SK-N-MC (cell line): ENCODE results near the gene TMEM134.

Experiments
- DNase-seq: peaks from one replicate; pipeline ENCODE4 v3.0.0-alpha.2; 2011; ENCODE audit warnings: low read depth, low spot score
- H3K27ac ChIP-seq: fragments of 200-600 bp; sonication (generic); 2 replicates; pipeline ENCODE4 v1.5.1; 2016; ENCODE audit warnings: mixed run types
- H3K36me3 ChIP-seq: fragments of 200-600 bp; sonication (generic); 2 replicates; pipeline ENCODE4 v1.6.1; 2017; ENCODE audit warnings: antibody characterized with exemption, low read length, mixed read lengths; ENCODE audit not compliant: insufficient read depth
- H3K4me3 ChIP-seq: fragments of 200-600 bp; sonication (generic); 2 replicates; pipeline ENCODE4 v1.5.1; 2016
- H3K9ac ChIP-seq: fragments of 200-600 bp; sonication (generic); 2 replicates; pipeline ENCODE4 v1.8.0; 2017; ENCODE audit warnings: mixed run types, mixed read lengths; ENCODE audit not compliant: insufficient read length
- H3K9me3 ChIP-seq: fragments of 200-600 bp; sonication (generic); 2 replicates; pipeline ENCODE4 v1.6.1; 2017; ENCODE audit warnings: low read depth, mild to moderate bottlenecking, antibody characterized with exemption, low read length, moderate library complexity, mixed read lengths
- EZH2 ChIP-seq: fragments of 200-600 bp; sonication (generic); IDR thresholded peaks from one replicate; pipeline ENCODE4 v1.6.1; 2017; ENCODE audit warnings: antibody characterized with exemption
- FOXP2 ChIP-seq: optimal IDR thresholded peaks from 2 replicates; pipeline ENCODE3; 2011; ENCODE audit warnings: mild to moderate bottlenecking, moderate library complexity; ENCODE audit not compliant: insufficient read depth; ENCODE audit errors: extremely low read length, control extremely low read depth
- POLR2AphosphoS5 ChIP-seq: IDR thresholded peaks from 2 replicates; pipeline ENCODE4 v1.6.1; 2012; ENCODE audit warnings: mild to moderate bottlenecking, low read depth, low read length, borderline replicate concordance

Gene TMEM134

DNA sequence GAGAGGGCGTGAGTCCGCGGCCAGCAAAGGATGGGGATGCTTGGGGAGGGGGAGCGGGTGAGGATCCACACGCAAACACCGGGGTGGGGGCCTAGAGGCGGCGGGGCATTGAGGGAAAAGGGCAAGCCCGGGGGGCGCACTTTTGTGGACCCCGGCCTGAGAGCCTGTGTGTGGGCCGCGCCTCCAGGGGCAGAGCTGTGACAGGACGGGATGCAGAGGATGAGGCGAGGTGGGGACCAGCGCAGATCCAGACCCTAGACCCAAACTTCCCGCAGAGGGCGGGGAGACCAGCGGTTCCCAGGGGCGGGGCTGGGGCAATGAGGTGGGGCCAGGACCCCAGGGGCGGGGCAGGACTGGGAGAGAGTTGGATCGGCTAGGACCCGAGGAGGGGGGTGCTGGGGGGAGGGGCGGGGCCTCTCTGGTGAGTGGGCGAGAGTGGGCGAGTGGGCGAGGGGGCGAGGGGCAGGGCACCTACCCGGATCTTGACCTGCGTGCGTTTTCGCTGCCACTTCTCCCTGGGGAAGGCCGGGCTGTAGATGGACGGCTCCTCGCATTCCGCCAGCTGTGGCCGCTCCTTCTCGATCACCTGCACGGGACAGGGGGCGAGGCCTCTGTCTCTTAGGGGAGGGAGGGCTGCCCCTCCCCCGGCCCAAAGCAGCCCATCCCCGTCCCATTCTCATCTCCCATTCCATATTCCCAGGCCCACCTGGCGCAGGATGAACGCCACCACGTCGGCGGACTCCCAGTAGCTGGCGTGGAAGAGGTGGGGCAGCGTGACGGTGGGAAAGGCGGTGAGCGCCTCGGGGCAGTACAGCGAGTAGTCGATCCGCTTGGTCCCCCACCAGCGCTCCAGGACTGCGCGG, 25.6 kb upstream of the TMEM134 start:
- no peak for DNase-seq
- TF ChIP-seq FOXP2 (no peak), POLR2AphosphoS5 (no peak), EZH2 (no peak)
- Histone ChIP-seq H3K4me3 (no peak overlapping the region), H3K27ac (no peak overlapping the region), H3K36me3 (peaks cover 7% of the 10 kb centered on the region; the same call in 1 of the 2 replicates), H3K9ac (no peak overlapping the region), H3K9me3 (no peaks in the 10 kb centered on the region)

DNA sequence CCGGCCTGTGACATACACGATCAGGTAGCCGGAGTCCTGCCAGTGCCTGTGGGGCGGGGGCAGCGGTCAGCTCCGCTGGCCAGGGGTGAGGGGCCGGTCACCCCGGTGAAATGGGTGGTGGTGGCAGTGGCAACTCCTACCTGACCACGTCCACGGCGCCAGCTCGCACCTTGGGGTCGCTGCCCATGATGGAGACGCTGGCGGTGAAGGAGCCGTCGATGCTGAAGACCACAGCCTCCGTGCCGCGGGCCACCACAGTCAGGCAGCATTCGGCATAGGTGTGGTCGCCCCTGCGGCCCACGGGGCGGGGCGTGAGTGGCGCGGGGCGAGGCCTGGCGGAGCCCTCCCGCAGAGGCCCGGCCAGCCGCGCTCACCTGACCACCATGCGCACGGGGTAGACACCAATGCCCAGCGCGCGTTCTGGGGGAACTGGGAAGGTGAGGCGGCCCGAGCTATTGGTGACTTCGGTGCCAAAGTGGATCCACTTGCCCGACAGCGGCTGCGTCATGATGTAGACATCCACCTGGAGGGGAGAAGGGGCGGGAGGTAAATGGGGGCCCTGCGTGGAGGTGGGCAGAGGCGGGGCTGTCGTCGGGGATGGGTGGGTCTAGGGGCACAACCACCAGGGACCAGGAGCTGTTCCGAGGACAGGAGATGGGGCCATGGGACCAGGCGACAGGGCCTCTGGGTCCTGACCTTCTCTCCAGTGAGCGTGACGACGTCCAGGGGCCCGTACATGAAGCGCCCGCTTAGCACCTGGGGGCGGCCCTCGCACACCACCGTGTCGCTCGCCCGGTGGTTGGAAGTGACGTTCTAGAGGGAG, 24.7 kb upstream of the TMEM134 start:
- Histone ChIP-seq H3K27ac (no peak overlapping the region), H3K36me3 (peaks cover 7% of the 10 kb centered on the region; the same call in 1 of the 2 replicates), H3K4me3 (no peak overlapping the region), H3K9me3 (no peaks in the 10 kb centered on the region), H3K9ac (no peak overlapping the region)
- no peak for TF ChIP-seq POLR2AphosphoS5
- no peak for DNase-seq

- Histone ChIP-seq H3K9me3 (no peaks in the 10 kb centered on the region), H3K4me3 (no peak overlapping the region), H3K9ac (no peak overlapping the region), H3K27ac (no peak overlapping the region), H3K36me3 (peaks cover 7% of the 10 kb centered on the region; the same call in 1 of the 2 replicates)
- no peak for DNase-seq
- no peak for TF ChIP-seq POLR2AphosphoS5
- no peak for TF ChIP-seq EZH2
- TF ChIP-seq FOXP2, result no peak
Measured at GRCh38 chr11:67492801-67493547, 23.9 kb upstream of the TMEM134 start.

DNA sequence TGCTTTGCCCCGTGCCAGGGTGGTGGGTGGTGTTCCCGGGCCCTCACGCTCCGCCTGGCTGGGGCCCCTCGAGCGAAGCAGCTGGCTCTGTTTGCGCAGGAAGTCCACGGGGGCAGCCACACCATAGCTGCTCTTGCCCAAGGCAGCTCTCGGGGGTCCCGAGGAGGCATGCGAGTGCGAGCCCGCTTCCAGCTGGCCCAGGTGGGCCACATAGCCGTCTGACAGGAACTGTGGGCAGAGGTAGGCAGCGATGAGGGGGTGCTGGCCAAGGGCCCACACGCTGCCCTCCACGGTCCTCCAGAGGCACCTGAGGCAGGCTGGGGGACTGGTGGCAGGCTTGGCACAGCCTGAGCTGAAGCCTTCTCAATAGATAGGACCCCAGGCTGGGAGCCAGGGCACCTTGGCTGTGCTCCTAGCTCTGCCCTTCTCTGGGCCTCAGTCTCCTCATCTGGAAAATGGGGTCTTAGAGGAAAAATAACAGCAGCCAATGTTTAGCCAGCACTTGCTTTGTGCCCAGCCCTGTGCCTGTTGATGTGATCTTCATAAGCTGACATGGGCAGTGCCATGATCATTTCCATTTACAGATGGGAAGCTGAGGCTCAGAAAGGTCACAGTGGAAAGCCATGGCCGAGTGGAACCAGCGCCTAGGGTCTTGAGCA, 23.1 kb upstream of the TMEM134 start:
- Histone ChIP-seq H3K36me3 (peaks cover 9% of the 10 kb centered on the region; the same call in 1 of the 2 replicates), H3K4me3 (no peak overlapping the region), H3K9me3 (no peaks in the 10 kb centered on the region), H3K9ac (no peak overlapping the region), H3K27ac (no peak overlapping the region)
- TF ChIP-seq POLR2AphosphoS5 (no peak), EZH2 (no peak), FOXP2 (no peak)
- no peak for DNase-seq

DNA sequence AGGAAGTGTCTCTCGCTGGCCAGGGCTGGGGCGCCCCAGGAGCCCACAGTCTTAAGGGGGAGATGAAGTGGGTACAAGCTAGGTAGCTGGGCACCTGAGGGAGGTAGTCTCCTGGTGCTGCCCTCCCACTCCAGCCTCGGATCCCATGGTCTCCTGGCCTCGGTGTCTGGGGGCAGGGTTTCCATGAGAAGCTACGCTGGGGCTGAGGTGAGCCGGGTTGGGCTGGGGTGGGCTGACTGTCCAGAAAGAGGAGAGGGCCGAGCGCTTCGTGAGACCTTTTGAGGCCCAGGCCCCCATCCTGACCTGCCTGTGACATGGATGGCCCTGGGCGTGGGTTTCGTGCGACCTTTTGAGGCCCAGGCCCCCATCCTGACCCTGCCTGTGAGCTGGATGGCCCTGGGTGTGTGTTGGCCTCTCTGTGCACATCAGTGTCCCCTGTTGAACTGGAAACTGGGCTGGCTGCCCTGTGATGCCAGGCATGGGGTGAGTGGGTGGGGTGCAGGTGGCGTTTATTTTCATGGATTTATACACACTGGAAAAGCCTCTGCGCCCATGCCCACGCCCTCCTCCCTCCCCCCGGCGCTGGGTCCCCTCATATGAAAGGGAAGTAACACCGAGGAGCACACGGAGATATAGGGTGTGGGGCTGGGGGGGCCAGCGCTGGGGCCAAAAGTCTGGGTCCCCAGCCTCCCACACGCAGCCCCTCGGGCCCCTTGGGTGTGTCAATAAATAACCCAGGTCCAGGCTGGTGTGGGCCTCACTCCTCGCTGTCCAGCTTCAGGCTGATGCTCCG, 22.4 kb upstream of the TMEM134 start:
- Histone ChIP-seq H3K36me3 (peaks cover 9% of the 10 kb centered on the region; the same call in 1 of the 2 replicates), H3K27ac (no peak overlapping the region), H3K9ac (no peak overlapping the region), H3K9me3 (no peaks in the 10 kb centered on the region), H3K4me3 (no peak overlapping the region)
- no peak for DNase-seq
- no peak for TF ChIP-seq FOXP2
- TF ChIP-seq POLR2AphosphoS5, result no peak
- TF ChIP-seq EZH2, result no peak

DNA sequence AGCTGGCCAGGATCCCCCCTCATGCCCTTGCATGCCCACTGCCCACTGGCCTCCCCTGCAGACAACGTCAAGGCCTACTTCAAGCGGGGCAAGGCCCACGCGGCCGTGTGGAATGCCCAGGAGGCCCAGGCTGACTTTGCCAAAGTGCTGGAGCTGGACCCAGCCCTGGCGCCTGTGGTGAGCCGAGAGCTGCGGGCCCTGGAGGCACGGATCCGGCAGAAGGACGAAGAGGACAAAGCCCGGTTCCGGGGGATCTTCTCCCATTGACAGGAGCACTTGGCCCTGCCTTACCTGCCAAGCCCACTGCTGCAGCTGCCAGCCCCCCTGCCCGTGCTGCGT, 21.6 kb upstream of the TMEM134 start:
- DNase-seq, result no peak
- H3K9me3 ChIP-seq, result no peaks in the 10 kb centered on the region
- TF ChIP-seq POLR2AphosphoS5 (no peak), FOXP2 (no peak), EZH2 (no peak)
- no peak overlapping the region for H3K27ac ChIP-seq
- H3K36me3 ChIP-seq, result peaks cover 9% of the 10 kb centered on the region; the same call in 1 of the 2 replicates
- H3K4me3 ChIP-seq, result no peak overlapping the region
- H3K9ac ChIP-seq, result no peak overlapping the region
